ENCODE data around the gene CARMIL1.

DNA sequence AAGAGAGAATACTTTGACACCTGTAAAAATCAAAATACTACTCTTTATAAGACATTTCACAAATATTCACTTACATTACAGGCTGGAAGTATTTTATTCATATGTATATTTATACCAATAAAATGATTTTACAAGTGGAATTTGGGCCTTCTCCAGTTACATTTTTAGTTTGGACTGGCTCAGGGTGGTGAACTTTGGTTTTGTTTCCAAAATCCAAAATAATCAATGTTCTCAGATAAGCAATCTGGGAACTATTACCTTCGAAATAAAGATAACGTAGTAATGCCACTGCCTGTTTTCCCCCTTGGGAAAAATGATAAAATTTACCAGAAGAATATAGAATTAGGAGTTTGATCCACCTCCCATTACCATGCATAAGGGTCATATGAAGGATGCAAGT, 341.2 kb downstream of the CARMIL1 start:
- TF ChIP-seq, protein P1, sequence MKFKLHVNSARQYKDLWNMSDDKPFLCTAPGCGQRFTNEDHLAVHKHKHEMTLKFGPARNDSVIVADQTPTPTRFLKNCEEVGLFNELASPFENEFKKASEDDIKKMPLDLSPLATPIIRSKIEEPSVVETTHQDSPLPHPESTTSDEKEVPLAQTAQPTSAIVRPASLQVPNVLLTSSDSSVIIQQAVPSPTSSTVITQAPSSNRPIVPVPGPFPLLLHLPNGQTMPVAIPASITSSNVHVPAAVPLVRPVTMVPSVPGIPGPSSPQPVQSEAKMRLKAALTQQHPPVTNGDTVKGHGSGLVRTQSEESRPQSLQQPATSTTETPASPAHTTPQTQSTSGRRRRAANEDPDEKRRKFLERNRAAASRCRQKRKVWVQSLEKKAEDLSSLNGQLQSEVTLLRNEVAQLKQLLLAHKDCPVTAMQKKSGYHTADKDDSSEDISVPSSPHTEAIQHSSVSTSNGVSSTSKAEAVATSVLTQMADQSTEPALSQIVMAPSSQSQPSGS (tag by site-specific recombination; IDR thresholded peaks at IDR 0.05; ENCODE audit: low read depth): no peak
- TF ChIP-seq OVOL3 (tag by site-specific recombination; IDR thresholded peaks at IDR 0.05) (no peak), SCRT2 (tag by site-specific recombination; IDR thresholded peaks at IDR 0.05) (no peak), SP2 (tag by site-specific recombination; IDR thresholded peaks at IDR 0.05) (no peak), ZNF501 (tag by site-specific recombination; IDR thresholded peaks at IDR 0.05) (no peak)
- TF ChIP-seq, protein P2, sequence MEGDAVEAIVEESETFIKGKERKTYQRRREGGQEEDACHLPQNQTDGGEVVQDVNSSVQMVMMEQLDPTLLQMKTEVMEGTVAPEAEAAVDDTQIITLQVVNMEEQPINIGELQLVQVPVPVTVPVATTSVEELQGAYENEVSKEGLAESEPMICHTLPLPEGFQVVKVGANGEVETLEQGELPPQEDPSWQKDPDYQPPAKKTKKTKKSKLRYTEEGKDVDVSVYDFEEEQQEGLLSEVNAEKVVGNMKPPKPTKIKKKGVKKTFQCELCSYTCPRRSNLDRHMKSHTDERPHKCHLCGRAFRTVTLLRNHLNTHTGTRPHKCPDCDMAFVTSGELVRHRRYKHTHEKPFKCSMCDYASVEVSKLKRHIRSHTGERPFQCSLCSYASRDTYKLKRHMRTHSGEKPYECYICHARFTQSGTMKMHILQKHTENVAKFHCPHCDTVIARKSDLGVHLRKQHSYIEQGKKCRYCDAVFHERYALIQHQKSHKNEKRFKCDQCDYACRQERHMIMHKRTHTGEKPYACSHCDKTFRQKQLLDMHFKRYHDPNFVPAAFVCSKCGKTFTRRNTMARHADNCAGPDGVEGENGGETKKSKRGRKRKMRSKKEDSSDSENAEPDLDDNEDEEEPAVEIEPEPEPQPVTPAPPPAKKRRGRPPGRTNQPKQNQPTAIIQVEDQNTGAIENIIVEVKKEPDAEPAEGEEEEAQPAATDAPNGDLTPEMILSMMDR (tag by site-specific recombination; IDR thresholded peaks at IDR 0.05): no peak
- TF ChIP-seq, protein P3, sequence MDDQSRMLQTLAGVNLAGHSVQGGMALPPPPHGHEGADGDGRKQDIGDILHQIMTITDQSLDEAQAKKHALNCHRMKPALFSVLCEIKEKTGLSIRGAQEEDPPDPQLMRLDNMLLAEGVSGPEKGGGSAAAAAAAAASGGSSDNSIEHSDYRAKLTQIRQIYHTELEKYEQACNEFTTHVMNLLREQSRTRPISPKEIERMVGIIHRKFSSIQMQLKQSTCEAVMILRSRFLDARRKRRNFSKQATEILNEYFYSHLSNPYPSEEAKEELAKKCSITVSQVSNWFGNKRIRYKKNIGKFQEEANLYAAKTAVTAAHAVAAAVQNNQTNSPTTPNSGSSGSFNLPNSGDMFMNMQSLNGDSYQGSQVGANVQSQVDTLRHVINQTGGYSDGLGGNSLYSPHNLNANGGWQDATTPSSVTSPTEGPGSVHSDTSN (CRISPR knock-in tag; IDR thresholded peaks at IDR 0.05): no peak
